Fibroblast of lung (primary cell): Measurements from ENCODE around the gene BIRC3.

Source experiments
- CTCF ChIP-seq, 2 donors: IDR thresholded peaks in 1 of 2; conservative IDR thresholded peaks in 1 of 2; 1 replicate in 1 of 2; 2 replicates in 1 of 2; pipeline ENCODE4 v1.5.1; 2011 to 2012; ENCODE audit warnings: low read length in 2 of 2, control low read depth in 1 of 2, inconsistent platforms in 1 of 2, low read depth in 1 of 2, mild to moderate bottlenecking in 1 of 2
- EZH2 ChIP-seq: IDR thresholded peaks from 2 replicates; pipeline ENCODE4 v1.5.1; 2012; ENCODE audit warnings: low read length, control low read depth, mild to moderate bottlenecking; ENCODE audit errors: missing control alignments

GRCh38 chr11:102385085-102386007, 68.1 kb downstream of the BIRC3 start:
- no peak for TF ChIP-seq CTCF (conservative IDR thresholded peaks at IDR 0.05 in 1 of 2, IDR thresholded peaks at IDR 0.05 in 1 of 2; ENCODE audit: low read depth in 1 of 2, low read length in 2 of 2)
- TF ChIP-seq EZH2 = no peak
